ENCODE data around the gene USP17L5.
"Not testable (repeated sequence)": the region's sequence is repeated elsewhere in the genome, so short reads cannot be mapped to it uniquely, and the experiment has no call there.

GRCh38 chr4:9379881-9380280 lies 40.7 kb downstream of the USP17L5 start:
- not testable (repeated sequence) for TF ChIP-seq POLR2A (IDR thresholded peaks at IDR 0.05; ENCODE audit: low read depth, low read length); POLR2AphosphoS5 (IDR thresholded peaks at IDR 0.05; ENCODE audit: low read depth, low read length); PAX5 (IDR thresholded peaks at IDR 0.05; ENCODE audit: insufficient read depth, low read length, severe bottlenecking); SPI1 (IDR thresholded peaks at IDR 0.05; ENCODE audit: low read depth, low read length); TAF1 (IDR thresholded peaks at IDR 0.05; ENCODE audit: low read depth, low read length); POU2F2 (IDR thresholded peaks at IDR 0.05; ENCODE audit: low read depth, low read length)
